HG03280 (cell line): ENCODE measurements around the gene LMAN1L.

Experiments
- ATAC-seq: cut with Tn5 transposase; IDR thresholded peaks from one replicate; pipeline ENCODE4 v1.9.1; 2021; ENCODE audit warnings: mild to moderate bottlenecking, moderate library complexity; ENCODE audit not compliant: unreplicated experiment

The LMAN1L gene

GRCh38 chr15:74855857-74856256, 43.2 kb downstream of the LMAN1L start:
- no peak for ATAC-seq

GRCh38 chr15:74856537-74856936, 43.9 kb downstream of the LMAN1L start:
- ATAC-seq: no peak

- ATAC-seq: peak; percentile 65
Observed at GRCh38 chr15:74857082-74857655, 44.5 kb downstream of the LMAN1L start.

- ATAC-seq: peak; percentile 21
Observed at GRCh38 chr15:74857671-74858368, 45.2 kb downstream of the LMAN1L start.

DNA sequence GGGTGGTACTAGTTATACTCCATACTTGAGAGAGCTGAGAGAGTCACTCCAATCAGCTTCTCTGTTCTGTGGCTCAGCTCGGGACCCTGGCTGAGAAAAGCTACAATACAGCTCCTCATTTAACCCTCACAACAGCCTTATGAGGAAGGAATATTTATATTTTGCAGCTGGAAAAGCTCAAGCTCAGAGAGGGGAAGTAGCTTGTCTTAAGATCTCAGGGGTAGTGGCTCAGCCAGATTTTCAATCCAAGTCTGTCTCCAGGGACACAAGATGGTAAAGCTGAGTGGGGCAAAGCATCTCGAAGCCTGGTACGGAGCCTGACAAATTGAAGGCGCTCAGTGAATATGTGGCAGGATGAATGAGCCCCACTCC, 45.7 kb downstream of the LMAN1L start:
- no peak for ATAC-seq

- ATAC-seq: no peak
Observed at GRCh38 chr15:74863239-74864056, 50.8 kb downstream of the LMAN1L start.

DNA sequence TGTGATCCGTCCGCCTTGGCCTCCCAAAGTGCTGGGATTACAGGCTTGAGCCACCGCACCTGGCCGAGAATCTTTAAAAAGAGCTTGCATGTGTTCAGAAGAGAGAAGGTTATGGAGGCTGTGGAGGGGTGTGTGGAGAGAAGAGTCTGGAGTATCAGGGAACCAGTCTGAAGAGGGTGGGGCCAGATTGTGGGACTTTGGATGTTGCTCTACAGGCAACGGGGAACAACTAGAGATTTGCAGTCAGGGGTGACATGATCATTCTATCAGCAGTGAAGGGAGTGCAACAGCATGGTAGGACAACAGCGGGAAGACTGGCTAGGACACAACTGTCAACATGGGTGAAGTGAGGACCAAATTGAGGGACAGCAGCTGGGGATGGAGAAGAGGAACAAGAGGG, 51.7 kb downstream of the LMAN1L start:
- no peak for ATAC-seq

GRCh38 chr15:74865316-74865715, 52.7 kb downstream of the LMAN1L start:
- no peak for ATAC-seq

DNA sequence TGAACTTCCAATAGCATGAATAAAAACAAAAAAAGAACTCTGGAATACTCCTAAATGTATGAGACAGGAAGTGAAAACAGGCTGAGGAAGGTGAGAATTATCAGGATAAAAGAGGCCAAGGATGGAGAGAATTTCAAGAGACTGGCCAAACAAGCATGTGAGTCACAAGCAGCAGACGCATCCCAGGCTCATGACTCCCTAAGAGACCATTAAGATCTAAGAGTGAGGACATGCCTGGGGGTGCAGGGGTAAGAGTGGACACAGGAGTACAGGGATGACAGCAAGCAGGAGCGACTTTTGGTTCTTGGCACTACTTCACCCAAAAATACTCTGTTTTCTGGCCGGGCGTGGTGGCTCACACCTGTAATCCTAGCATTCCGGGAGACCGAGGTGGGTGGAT, 53.5 kb downstream of the LMAN1L start:
- no peak for ATAC-seq

DNA sequence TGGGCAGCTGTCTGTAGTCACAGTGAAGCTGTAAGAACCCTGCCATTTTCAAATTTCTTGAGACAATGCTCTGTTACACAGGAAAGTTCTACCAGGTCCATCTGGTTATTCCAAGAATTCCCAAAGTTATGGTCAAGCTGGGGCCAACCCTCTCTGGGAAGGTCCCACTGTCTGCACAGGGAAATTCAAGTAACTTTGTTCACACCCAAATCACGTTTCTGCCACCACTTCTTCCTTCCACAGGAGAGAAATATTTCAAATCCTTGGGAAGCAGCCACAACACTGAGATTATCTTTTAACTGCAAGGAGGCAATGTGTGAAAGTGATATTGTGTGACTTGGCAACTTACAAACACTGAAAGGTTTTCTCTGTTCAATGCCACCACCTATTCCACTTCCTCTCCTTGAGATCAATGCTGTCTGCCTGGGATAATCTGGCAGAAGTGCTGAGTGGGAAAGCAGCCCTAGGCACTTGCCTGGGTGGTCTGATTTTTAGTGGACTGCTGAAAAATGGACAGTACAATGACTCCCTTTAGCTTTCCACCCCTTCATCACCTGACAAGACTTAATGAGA, 54.9 kb downstream of the LMAN1L start:
- no peak for ATAC-seq

DNA sequence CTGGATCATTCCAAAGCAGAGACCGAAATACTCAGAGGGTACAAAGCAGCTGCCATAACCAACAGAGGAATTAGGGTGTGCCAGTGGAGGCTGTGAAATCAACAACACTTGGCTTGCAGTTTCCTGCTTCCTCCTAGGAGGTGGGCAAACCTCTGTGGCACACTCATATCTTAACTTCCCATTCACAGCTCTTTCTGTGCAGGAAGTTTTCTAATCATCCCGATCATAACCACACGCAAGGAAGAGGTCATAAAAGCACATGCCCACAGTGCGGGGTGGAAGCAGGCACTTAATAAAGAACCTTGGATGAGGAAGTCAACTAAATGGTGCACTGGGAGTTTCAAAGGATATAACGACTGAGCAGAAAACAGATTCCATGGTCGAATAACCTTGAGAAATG, 55.4 kb downstream of the LMAN1L start:
- no peak for ATAC-seq

GRCh38 chr15:74869372-74869725, 56.7 kb downstream of the LMAN1L start:
- no peak for ATAC-seq

DNA sequence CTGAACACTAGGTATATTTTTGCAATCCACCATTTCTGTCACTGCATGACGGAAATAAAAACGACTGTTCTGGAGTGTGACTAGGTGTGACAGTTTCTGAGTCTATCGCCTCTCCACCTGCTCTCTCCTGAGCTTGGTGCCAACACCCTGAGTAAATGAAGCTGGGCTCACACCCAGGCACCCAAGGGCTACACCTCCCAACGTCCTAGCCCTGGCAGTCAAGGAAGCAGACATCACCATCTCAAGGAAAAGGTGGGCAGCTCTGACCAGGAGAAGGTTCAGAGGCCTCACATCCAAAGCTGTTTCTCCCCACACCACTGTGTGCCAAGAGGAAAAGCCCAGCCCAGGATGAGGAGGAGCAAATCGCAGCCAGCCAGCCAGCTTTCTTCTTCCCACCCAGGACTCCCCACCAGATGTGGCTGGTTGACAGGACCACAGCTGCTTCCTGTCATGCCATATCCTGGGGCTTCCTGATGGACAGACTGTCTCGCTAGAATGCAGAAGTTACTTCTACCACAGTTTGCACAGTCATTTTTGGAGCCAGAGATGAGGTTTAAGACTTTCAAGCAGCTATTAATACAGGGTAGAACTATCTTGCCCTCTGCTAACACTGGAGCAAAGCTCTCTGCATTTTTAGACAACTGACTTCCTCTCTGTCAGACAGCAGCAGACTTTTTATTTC, 57.2 kb downstream of the LMAN1L start:
- ATAC-seq: peak; percentile 37

DNA sequence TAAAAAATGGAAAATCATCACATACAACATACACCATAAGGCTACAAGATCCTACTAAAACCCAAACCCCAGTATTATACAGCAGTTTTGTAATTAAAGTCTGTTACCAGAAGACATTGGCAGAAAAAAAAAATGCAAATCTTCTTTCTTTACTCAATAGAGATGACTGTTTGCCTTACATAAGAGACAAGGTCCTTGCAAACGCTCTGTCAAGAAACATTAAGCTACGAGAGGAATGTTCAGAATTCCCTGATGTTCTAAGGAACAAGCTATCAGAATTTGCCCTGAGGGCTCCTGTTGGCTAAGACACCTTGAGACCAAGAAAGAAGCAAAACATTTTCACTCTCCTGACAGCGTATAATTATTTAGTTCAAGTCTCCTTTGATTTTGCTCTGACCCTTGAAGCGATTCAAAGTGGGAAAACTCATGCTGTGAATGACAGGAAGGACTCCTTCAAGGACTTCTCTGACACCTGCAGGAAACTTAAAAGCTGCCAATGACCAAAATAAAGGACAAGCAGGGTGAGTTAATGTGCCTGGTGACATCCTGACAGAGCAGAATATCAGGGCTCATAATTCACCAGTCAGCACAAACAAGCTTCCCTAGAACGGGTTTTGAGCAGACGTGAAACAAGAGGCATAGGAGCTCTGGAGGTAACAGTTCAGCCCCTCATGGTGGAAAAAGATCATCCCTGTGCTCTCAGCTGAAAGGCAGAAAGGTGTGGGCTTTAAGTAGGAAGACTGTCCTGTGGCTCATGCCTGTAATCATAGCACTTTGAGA, 58.0 kb downstream of the LMAN1L start:
- ATAC-seq: no peak

DNA sequence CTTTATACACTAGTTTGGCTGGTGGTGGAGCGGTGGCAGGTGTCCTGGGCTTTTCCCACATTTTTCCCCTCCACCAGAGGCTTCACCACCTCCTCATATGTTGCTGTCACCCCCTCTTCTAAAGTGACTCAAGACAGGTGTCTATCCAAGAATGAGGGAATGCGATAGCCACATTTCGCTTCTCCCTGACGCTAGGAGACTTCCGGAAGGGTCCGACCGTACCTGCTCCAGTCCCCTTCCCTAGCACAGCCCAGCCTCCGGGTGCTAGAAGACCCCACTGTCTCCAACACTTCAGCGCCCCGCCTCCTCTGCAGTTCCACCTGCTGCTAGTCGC, 60.0 kb downstream of the LMAN1L start:
- ATAC-seq: no peak

GRCh38 chr15:74873036-74873755, 60.6 kb downstream of the LMAN1L start, which contains the start of gene SCAMP2:
TSS of gene SCAMP2 (minus strand) at chr15:74873365. CDS start at chr15:74873255, 110 bp downstream.
- ATAC-seq: peak; percentile 84

GRCh38 chr15:74873756-74874424, 61.3 kb downstream of the LMAN1L start:
- ATAC-seq: no peak
